ENCODE results near the gene FRK.
"Not testable (repeated sequence)": the region's sequence is repeated elsewhere in the genome, so short reads cannot be mapped to it uniquely, and the experiment has no call there.

Gene FRK

GRCh38 chr6:115937502-115937901, 123.2 kb downstream of the FRK start:
- DNase-seq: not testable (repeated sequence)

GRCh38 chr6:115935361-115935760, 125.3 kb downstream of the FRK start:
- DNase-seq: no peak

GRCh38 chr6:115934829-115935228, 125.9 kb downstream of the FRK start:
- DNase-seq: no peak

- DNase-seq: no peak
Measured at GRCh38 chr6:115934145-115934544, 126.5 kb downstream of the FRK start.

- DNase-seq: no peak
Measured at GRCh38 chr6:115932481-115932880, 128.2 kb downstream of the FRK start.

GRCh38 chr6:115928000-115928399, 132.7 kb downstream of the FRK start:
- DNase-seq: not testable (repeated sequence)

GRCh38 chr6:115922971-115923370, 137.7 kb downstream of the FRK start:
- DNase-seq: no peak

GRCh38 chr6:115914098-115914497, 146.6 kb downstream of the FRK start:
- no peak for DNase-seq

- DNase-seq: no peak
Measured at GRCh38 chr6:115909923-115910546, 150.7 kb downstream of the FRK start.

- DNase-seq: no peak
Measured at GRCh38 chr6:115908906-115909559, 151.7 kb downstream of the FRK start.

GRCh38 chr6:115905471-115905870, 155.2 kb downstream of the FRK start:
- DNase-seq: no peak

GRCh38 chr6:115902436-115902835, 158.3 kb downstream of the FRK start:
- no peak for DNase-seq

- DNase-seq: no peak
Measured at GRCh38 chr6:115901896-115902295, 158.8 kb downstream of the FRK start.

GRCh38 chr6:115899730-115900282, 160.9 kb downstream of the FRK start:
- DNase-seq: no peak

- no peak for DNase-seq
Measured at GRCh38 chr6:115898246-115898645, 162.4 kb downstream of the FRK start.

- DNase-seq: no peak
Measured at GRCh38 chr6:115896538-115897129, 164.1 kb downstream of the FRK start.

- no peak for DNase-seq
Measured at GRCh38 chr6:115894426-115894992, 166.2 kb downstream of the FRK start.

- DNase-seq: no peak
Measured at GRCh38 chr6:115891750-115892149, 168.9 kb downstream of the FRK start.

- no peak for DNase-seq
Measured at GRCh38 chr6:115891111-115891669, 169.5 kb downstream of the FRK start.

GRCh38 chr6:115890238-115890637, 170.5 kb downstream of the FRK start:
- DNase-seq: no peak

GRCh38 chr6:115888687-115889470, 171.8 kb downstream of the FRK start:
- DNase-seq: not testable (repeated sequence)

- DNase-seq: no peak
Measured at GRCh38 chr6:115887891-115888290, 172.8 kb downstream of the FRK start.
